GM12878 (cell line): ENCODE data around the gene WDR89. TPM values are rescaled to one million over a fixed set of nuclear protein-coding genes. Genes with fewer than 3 reads are reported as not detected.

ENCODE experiments used
- ASH2L ChIP-seq: fragments of 300-600, 200-600 bp; sonication (generic); IDR thresholded peaks from 2 replicates; pipeline ENCODE4 v1.6.1; 2017; ENCODE audit warnings: low read depth, mild to moderate bottlenecking, borderline replicate concordance
- ATF7 ChIP-seq: fragments of 450-650 bp; IDR thresholded peaks from 2 replicates; pipeline ENCODE4 v1.6.1; 2016; ENCODE audit warnings: low read depth, mild to moderate bottlenecking
- BRCA1 ChIP-seq: IDR thresholded peaks from 2 replicates; pipeline ENCODE4 v1.6.1; 2011; ENCODE audit warnings: low read depth, low read length, improper control_type of control experiment
- CHD1 ChIP-seq: IDR thresholded peaks from 2 replicates; pipeline ENCODE4 v1.6.1; 2012; ENCODE audit warnings: low read depth, low read length, improper control_type of control experiment
- FOS ChIP-seq: IDR thresholded peaks from 3 replicates; pipeline ENCODE4 v1.6.1; 2011; ENCODE audit warnings: borderline replicate concordance; ENCODE audit not compliant: insufficient read length; ENCODE audit errors: extremely low read depth
- NFYB ChIP-seq: IDR thresholded peaks from 2 replicates; pipeline ENCODE4 v1.6.1; 2011; ENCODE audit warnings: low read depth, mild to moderate bottlenecking, low read length, improper control_type of control experiment, moderate library complexity; ENCODE audit not compliant: insufficient read depth
- NR2F1 ChIP-seq: fragments of 450-650 bp; conservative IDR thresholded peaks from 2 replicates; pipeline ENCODE4 v1.6.1; 2017; ENCODE audit warnings: mild to moderate bottlenecking
- SIX5 ChIP-seq: IDR thresholded peaks from 2 replicates; pipeline ENCODE4 v1.6.1; 2011; ENCODE audit warnings: mild to moderate bottlenecking, low read depth, low read length, moderate library complexity; ENCODE audit not compliant: severe bottlenecking
- SMC3 ChIP-seq: IDR thresholded peaks from 2 replicates; pipeline ENCODE4 v1.6.1; 2011; ENCODE audit warnings: low read length, improper control_type of control experiment, borderline replicate concordance
- SPI1 ChIP-seq: IDR thresholded peaks from 2 replicates; pipeline ENCODE4 v1.6.1; 2011; ENCODE audit warnings: low read depth, mild to moderate bottlenecking, low read length, moderate library complexity, borderline replicate concordance; ENCODE audit not compliant: insufficient read depth
- ZNF207 ChIP-seq: fragments of 450-650 bp; IDR thresholded peaks from 2 replicates; pipeline ENCODE4 v1.6.1; 2014; ENCODE audit warnings: antibody characterized with exemption, mild to moderate bottlenecking, borderline replicate concordance
- ZNF274 ChIP-seq: IDR thresholded peaks from one replicate; pipeline ENCODE4 v1.8.0; 2011; ENCODE audit not compliant: insufficient read length, insufficient read depth
- polyA plus RNA-seq, 11 experiments: library from polyadenylated mRNA; depleted of rRNA in 4 of 11; unstranded in 6 of 11; stranded (reverse) in 5 of 11; fragments of >200 nt; fragmentation: Nextera tagmentation in 4 of 11; fragmentation: Illumina TruSeq in 1 of 11; extraction: Ambion mirVana in 4 of 11; extraction: Trizol in 1 of 11; gene quantifications; 1 replicate in 1 of 11; 2 replicates in 10 of 11; pipeline versions ENCODE4 v1.2.1 to v1.2.3, GENCODE V29; 2011 to 2016; ENCODE audit warnings: inconsistent platforms in 2 of 11, missing spikeins in 2 of 11, low read depth in 1 of 11
- total RNA-seq, 4 experiments: library from RNA; depleted of rRNA in 3 of 4; stranded (reverse); fragments of >200 nt in 3 of 4; fragmentation: Illumina TruSeq in 1 of 4; extraction: Trizol in 1 of 4; gene quantifications; 2 replicates each; pipeline versions ENCODE4 v1.2.1 to v1.2.3, GENCODE V29; 2013 to 2021
- TF ChIP-seq, protein P1 (sequence below): IDR thresholded peaks from 2 replicates; pipeline ENCODE4 v1.6.1; 2012; ENCODE audit warnings: mild to moderate bottlenecking, low read depth, low read length
- TF ChIP-seq, protein P2 (sequence below): fragments of 450-650 bp; IDR thresholded peaks from 2 replicates; pipeline ENCODE4 v1.6.1; 2017; ENCODE audit warnings: borderline replicate concordance
- TF ChIP-seq, protein P3 (sequence below): fragments of 150-350 bp; IDR thresholded peaks from 2 replicates; pipeline ENCODE4 v1.6.1; 2016; ENCODE audit warnings: low read depth, low read length
- TF ChIP-seq, protein P4 (sequence below): fragments of 450-650 bp; formaldehyde crosslinking; IDR thresholded peaks from 2 replicates; pipeline ENCODE4 v1.4.0; 2022; ENCODE audit warnings: mild to moderate bottlenecking, moderate library complexity

The WDR89 gene
- total and polyA plus RNA-seq, 10 of the 15 experiments (the other 5 are each of a cell fraction or from before 2014, with no cell fraction given), result 11.8 to 25.7 (median 17.5) TPM

DNA sequence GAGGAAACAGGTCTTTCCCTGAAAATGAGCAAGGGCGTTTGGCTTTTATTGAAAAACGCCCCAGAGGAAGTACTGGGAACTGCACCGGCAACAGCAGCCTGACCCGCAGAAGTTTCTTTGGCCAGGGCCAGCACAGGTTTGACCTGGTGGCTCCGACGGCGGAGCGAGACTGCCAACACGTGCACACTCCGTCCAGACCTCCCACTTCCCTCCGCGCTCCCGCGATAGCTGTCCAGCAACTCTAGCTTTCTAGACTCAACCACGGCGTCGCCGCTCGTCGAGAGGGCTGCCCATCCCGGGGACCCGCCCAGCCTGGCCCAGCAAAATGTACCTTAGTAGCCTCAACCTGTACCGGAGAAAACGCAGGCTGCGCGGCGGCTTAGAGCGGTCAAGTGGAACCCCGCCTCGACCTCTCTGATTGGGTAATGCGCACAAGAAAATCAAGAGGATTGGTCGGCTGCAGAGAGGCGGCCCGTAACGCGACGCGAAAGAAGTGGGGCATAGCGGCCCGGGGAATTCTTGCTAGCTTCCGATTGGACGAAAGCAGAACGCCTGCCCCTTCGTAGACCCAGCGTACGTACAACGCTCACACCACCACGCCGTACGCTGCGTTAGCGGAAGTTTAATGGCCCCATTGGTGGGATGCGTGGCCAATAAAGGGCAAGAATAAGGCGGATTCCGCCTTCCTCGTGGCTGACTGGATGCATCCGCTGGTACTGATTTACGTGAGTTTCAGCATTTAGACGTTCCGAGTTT is at the start of gene WDR89 (continued):
- TF ChIP-seq, protein P1, sequence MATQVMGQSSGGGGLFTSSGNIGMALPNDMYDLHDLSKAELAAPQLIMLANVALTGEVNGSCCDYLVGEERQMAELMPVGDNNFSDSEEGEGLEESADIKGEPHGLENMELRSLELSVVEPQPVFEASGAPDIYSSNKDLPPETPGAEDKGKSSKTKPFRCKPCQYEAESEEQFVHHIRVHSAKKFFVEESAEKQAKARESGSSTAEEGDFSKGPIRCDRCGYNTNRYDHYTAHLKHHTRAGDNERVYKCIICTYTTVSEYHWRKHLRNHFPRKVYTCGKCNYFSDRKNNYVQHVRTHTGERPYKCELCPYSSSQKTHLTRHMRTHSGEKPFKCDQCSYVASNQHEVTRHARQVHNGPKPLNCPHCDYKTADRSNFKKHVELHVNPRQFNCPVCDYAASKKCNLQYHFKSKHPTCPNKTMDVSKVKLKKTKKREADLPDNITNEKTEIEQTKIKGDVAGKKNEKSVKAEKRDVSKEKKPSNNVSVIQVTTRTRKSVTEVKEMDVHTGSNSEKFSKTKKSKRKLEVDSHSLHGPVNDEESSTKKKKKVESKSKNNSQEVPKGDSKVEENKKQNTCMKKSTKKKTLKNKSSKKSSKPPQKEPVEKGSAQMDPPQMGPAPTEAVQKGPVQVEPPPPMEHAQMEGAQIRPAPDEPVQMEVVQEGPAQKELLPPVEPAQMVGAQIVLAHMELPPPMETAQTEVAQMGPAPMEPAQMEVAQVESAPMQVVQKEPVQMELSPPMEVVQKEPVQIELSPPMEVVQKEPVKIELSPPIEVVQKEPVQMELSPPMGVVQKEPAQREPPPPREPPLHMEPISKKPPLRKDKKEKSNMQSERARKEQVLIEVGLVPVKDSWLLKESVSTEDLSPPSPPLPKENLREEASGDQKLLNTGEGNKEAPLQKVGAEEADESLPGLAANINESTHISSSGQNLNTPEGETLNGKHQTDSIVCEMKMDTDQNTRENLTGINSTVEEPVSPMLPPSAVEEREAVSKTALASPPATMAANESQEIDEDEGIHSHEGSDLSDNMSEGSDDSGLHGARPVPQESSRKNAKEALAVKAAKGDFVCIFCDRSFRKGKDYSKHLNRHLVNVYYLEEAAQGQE, result 0 out of 2 replicates have a peak, but pooled peaks have one; percentile 39
- TF ChIP-seq ZNF207 (peak; percentile 79; the same call in 1 of the 2 replicates), SIX5 (no peak), ASH2L (no peak), BRCA1 (peak; percentile 60; the same call in 1 of the 2 replicates), SPI1 (peak; percentile 74; the same call in 1 of the 2 replicates), FOS (peak; percentile 64), ZNF274 (no peak), ATF7 (no peak; the same call in 1 of the 2 replicates), NFYB (peak; percentile 87), CHD1 (peak; percentile 63; the same call in 1 of the 2 replicates), NR2F1 (peak; percentile 98), SMC3 (no peak)
- TF ChIP-seq, protein P2, sequence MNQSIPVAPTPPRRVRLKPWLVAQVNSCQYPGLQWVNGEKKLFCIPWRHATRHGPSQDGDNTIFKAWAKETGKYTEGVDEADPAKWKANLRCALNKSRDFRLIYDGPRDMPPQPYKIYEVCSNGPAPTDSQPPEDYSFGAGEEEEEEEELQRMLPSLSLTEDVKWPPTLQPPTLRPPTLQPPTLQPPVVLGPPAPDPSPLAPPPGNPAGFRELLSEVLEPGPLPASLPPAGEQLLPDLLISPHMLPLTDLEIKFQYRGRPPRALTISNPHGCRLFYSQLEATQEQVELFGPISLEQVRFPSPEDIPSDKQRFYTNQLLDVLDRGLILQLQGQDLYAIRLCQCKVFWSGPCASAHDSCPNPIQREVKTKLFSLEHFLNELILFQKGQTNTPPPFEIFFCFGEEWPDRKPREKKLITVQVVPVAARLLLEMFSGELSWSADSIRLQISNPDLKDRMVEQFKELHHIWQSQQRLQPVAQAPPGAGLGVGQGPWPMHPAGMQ, result peak; percentile 72; the same call in 1 of the 2 replicates
- TF ChIP-seq, protein P3, sequence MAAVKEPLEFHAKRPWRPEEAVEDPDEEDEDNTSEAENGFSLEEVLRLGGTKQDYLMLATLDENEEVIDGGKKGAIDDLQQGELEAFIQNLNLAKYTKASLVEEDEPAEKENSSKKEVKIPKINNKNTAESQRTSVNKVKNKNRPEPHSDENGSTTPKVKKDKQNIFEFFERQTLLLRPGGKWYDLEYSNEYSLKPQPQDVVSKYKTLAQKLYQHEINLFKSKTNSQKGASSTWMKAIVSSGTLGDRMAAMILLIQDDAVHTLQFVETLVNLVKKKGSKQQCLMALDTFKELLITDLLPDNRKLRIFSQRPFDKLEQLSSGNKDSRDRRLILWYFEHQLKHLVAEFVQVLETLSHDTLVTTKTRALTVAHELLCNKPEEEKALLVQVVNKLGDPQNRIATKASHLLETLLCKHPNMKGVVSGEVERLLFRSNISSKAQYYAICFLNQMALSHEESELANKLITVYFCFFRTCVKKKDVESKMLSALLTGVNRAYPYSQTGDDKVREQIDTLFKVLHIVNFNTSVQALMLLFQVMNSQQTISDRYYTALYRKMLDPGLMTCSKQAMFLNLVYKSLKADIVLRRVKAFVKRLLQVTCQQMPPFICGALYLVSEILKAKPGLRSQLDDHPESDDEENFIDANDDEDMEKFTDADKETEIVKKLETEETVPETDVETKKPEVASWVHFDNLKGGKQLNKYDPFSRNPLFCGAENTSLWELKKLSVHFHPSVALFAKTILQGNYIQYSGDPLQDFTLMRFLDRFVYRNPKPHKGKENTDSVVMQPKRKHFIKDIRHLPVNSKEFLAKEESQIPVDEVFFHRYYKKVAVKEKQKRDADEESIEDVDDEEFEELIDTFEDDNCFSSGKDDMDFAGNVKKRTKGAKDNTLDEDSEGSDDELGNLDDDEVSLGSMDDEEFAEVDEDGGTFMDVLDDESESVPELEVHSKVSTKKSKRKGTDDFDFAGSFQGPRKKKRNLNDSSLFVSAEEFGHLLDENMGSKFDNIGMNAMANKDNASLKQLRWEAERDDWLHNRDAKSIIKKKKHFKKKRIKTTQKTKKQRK, result no peak
- TF ChIP-seq, protein P4, sequence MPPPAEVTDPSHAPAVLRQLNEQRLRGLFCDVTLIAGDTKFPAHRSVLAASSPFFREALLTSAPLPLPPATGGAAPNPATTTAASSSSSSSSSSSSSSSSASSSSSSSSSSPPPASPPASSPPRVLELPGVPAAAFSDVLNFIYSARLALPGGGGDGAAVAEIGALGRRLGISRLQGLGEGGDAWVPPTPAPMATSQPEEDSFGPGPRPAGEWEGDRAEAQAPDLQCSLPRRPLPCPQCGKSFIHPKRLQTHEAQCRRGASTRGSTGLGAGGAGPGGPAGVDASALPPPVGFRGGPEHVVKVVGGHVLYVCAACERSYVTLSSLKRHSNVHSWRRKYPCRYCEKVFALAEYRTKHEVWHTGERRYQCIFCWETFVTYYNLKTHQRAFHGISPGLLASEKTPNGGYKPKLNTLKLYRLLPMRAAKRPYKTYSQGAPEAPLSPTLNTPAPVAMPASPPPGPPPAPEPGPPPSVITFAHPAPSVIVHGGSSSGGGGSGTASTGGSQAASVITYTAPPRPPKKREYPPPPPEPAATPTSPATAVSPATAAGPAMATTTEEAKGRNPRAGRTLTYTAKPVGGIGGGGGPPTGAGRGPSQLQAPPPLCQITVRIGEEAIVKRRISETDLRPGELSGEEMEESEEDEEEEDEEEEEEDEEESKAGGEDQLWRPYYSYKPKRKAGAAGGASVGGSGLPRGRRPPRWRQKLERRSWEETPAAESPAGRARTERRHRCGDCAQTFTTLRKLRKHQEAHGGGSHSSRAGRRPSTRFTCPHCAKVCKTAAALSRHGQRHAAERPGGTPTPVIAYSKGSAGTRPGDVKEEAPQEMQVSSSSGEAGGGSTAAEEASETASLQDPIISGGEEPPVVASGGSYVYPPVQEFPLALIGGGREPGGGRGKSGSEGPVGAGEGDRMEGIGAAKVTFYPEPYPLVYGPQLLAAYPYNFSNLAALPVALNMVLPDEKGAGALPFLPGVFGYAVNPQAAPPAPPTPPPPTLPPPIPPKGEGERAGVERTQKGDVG, result no peak
